Stimulated activated CD8-positive, alpha-beta memory T cell treated with anti-CD3 and anti-CD28 coated beads, Interleukin-15, amount 100 ng/mL, for 24 hours (primary cell): Measurements from ENCODE around the gene ZNF718.
"Not testable (repeated sequence)": the region's sequence is repeated elsewhere in the genome, so short reads cannot be mapped to it uniquely, and the experiment has no call there.

Experiments
- DNase-seq: peaks from one replicate; pipeline ENCODE4 v3.0.0-alpha.2; 2020; ENCODE audit warnings: low read depth

The ZNF718 gene

DNA sequence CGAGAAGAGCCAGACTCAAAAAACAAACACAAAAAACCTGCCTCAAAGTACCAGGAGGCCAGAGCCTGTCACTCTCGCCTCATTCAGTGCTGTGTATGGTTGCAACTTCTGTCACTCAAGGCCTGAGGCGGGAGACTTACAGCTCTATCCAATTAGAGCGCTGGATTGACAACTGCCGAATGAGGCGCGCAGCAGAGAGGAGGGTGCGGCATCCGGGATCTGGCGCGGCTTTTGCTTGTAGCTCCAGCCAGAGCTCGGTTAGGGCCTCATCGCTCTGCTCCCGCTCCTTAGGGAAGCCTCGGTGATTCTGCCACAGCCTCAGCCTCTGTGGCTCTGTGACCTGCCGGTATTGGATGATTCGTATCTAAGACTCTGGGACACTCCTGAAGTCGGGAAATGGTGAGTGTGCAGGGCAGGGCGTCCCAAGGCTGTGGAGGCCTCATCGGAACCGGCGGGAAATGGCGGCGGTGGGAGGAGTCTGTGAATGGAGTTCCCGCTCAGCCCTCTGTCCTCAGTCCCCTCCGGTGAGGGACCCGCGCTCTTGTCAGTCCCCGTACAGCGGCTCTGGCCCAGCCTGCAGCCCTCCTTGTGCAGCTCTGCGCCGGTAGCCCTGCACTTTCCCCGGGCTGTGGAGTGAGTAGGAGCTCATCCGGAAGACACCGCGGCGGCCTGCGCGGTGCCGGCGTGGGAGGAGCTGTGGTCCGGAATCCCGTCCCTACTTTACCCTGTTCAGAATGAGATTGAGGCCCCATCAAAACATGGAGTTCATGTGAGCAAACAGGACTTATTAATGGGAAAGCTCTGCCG, at the start of gene ZNF718:
Gene ZNF718 (plus strand): TSS at position 227 of the 807 bp plus-strand sequence. CDS start 170 bp downstream, at position 397.
- DNase-seq: peak; percentile 58

DNA sequence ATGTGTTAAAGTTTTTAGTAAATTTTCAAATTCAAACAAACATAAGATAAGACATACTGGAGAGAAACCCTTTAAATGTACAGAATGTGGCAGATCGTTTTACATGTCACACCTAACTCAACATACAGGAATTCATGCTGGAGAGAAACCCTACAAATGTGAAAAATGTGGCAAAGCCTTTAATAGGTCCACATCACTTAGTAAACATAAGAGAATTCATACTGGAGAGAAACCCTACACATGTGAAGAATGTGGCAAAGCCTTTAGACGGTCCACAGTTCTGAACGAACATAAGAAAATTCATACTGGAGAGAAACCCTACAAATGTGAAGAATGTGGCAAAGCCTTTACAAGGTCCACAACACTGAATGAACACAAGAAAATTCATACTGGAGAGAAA, 38.4 kb upstream of the ZNF718 start:
- no peak for DNase-seq

DNA sequence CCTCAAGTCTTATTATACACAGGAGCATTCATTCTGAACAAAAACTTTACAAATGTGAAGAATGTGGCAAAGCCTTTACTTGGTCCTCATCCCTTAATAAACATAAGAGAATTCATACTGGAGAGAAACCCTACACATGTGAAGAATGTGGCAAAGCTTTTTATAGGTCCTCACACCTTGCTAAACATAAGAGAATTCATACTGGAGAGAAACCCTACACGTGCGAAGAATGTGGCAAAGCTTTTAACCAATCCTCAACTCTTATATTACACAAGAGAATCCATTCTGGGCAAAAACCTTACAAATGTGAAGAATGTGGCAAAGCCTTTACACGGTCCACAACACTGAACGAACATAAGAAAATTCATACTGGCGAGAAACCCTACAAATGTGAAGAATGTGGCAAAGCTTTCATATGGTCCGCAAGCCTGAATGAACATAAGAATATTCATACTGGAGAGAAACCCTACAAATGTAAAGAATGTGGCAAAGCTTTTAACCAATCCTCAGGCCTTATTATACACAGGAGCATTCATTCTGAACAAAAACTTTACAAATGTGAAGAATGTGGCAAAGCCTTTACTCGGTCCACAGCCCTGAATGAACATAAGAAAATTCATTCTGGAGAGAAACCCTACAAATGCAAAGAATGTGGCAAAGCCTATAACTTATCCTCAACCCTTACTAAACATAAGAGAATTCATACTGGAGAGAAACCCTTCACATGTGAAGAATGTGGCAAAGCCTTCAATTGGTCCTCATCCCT, 37.6 kb upstream of the ZNF718 start:
- not testable (repeated sequence) for DNase-seq

DNA sequence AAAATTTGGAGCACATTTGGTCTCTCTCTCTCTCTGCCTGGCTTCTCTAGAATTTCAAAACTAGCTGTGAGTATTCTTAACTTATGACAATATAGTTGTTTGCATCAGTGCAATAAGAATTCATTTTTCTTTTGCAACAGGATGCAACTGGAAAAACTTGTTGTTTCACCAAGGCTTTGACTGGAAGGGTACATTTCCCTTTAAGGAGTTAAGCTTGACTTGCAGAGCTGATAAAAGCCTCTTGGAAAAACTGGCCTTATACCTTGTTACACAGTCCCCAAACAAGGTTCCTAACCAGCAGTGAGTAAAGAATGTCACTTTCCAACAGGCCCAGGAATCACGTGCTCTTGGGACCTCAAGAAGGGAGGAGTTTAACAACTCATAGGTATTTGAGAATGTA, 25.9 kb upstream of the ZNF718 start:
- DNase-seq: no peak

DNA sequence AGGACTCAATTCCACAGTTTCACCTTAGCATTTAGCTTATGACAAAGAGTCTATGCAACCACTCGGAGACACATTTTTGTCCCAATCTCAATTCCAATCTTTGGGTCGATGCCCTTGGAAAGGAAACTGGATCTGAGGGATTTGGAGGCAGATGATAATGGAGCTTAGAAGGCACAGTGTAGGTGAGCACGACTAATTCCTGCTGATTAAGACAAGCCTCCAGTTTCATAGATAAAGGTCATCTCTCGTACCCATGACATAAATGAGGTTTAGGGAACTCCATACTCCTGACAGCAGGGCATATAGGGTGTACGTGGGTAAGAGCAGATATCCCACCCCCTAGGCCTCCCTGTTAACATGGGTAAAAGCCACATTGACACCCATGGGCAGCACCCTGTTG, 24.4 kb upstream of the ZNF718 start:
- DNase-seq: no peak

DNA sequence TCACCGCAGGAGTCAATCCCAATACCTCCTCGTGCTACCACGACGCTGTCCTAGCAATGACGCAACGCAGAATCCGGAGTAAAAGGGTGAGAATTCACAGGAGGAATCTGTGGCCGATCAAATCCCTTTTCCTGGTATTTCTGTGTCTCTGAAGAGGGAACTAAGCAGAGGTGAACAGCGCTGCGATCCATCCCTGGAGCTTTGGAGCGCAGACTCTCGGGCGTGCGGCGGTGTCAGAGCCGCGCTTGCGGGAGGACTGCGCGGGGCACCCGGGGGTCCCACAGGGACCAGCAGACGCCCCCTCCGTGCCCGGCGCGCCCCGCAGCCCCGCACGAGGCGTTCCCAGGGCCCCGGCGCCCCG, 17.2 kb upstream of the ZNF718 start:
- DNase-seq: no peak

DNA sequence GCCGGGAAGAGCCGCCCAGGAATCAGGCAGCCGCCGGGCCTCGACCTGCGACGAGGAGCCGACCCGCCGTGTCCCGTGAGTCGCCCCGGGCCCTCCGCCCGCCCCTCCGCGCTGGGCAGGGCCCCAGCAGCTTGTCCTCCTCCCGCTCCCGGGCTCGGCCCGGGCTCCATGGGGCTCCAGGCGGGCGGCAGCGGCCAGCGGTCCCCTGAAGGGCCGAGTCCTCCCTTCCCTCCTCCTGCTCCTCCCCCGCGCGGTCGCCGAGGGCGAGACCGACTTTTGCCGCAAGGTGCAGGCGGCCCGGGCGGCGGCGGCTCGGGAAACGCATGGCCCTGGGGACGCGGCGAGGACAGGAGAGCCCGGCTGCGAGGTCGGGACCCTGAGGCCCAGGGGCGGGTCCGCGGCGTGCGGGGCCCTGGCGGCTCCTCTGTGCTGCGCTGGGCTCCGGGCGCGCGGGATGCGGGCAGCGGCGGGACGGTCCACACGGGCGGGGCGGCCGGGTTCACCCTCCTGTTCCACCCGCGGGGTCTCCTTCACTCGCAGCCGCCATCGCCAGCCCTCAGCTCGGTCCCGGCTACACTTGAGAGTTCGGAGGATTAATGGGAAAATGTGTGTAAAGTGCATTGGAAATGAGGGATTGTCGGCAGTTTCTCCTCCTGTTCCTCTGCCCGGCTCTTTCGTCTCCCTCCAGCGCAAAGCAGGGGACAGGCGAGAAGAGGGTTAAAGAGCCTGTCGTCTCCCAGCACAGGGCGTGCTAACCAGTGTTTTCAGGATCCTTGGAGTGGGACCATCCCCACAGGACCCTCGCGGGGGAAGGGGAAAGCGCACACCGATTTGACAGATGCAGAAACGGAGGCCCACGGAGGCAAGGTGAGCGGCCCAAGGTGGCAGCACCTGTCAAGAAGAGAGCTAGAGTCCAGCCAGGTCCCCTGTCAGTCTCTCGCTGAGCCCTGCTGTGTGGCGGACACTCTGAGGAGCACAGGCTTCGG, 16.6 kb upstream of the ZNF718 start:
- DNase-seq: no peak

DNA sequence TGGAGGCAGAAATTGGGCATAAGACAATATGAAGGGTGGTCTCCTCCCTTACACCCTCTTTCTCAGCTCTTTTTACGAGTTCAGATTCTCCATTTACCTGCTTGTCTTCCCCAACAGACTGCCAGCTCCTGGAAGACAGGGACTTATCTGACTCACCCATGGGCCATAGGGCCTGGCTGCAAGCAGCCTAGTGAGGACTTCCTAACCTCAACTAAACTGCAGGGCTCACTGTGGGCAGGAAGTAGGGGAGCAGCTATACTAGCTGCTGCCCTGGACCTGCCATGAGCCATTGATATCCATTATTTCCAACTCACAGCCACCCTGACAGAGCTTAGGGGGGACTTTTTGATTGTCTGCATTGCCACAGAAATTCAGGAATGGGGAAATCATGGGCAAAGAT, 11.5 kb upstream of the ZNF718 start:
- DNase-seq: no peak

DNA sequence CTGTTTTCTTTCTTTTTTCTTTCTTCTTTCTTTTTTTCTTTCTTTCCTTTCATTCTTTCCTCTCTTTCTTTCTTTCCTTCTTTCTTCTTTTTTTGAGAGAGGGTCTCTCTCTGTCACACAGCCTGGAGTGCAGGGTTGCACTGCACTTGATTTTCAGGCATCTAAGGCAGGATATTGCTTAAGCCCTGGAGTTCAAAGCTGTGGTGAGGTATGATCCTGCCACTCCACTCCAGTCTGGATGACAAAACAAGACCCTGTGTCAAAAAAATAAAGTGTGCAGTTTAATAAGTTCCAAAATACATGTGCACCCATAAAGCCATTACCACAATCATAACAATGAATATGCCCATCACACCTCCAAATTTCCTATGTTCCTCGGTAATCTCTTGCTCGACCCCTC, 10.6 kb upstream of the ZNF718 start:
- DNase-seq: no peak

DNA sequence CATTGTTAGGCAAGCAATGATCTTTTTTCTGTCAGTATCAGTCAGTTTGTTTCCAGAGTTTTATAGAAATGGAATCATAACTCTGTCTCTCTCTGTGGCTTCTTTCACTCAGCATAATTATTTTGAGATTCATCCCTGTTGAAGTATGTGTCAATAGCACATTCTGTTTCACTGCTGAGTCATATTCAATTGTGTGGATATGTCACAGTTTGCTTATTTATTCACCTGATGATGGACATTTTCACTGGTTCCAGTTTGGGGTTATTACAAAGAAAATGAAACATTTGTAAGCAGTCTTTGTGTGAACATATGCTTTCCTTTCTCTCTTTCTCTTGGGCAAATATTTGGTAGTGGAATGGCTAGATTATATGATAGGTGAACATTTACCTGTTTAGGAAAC, 10.2 kb upstream of the ZNF718 start:
- DNase-seq: no peak

DNA sequence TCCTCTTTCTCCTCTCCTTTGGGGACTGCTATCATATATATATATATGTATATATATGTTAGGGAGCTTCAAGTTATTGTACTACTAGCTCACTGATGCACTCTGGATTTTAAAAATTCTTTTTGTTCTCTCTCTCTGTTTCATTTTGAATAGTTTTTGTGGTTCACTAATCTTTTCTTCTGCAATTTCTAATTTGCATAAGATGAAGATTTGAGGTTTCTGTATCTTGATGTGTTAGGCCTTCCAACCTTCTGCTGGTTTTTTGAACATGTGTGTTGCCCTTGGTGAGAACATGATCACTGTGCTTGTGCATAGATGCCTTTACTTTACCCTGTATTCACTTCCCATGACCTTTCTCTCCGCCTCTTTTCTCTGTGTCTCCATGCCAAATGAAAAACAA, 7.8 kb upstream of the ZNF718 start:
- no peak for DNase-seq

DNA sequence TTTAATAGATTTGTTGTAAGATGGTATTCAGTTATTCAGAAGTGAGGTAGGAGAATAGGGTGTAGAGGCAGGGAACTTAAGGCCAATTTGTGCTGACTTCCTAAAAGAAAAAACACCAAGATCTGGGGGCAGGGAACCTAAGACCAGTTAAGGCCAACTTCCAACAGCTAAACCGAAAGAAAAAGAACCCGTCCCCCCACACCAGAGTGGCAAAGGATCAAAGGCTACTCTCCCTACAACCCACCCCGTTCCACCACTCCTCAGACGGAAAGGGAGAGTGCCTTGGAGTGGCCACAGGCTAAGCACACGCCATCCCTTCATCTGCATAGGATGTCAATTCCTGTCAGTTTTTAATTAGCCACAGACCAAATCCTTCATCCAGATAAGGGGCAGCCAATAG, 3.7 kb upstream of the ZNF718 start:
- DNase-seq: no peak

DNA sequence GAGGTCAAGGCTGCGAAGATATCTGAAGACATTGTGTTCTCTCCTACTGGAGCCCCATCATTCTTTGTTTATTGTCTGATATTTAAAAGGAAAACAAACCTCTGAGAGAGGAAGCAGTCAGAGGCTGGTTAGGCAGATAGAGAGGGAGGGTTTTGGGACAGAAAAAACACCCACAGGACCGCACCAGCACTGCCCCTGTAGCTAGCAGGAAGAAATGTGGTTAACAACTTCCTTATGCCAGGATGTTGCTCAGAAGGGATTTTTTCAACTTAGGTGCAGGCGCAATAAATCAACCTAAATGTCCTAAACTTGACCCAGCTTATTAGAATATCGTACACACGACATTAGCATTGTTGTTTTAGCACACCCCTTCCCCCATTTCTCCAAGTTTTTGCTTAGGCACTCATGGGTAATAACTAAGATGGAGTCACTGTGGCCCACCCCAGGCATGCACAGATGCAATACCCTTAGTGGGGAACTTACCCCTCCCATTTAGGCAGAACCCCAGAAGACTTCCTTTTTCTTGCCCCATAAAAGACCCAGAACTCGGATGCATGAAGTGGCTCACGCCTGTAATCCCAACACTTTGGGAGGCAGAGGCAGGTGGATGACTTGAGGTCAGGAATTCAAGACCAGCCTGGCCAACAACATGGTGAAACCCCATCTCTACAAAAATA, 2.8 kb upstream of the ZNF718 start:
- no peak for DNase-seq

DNA sequence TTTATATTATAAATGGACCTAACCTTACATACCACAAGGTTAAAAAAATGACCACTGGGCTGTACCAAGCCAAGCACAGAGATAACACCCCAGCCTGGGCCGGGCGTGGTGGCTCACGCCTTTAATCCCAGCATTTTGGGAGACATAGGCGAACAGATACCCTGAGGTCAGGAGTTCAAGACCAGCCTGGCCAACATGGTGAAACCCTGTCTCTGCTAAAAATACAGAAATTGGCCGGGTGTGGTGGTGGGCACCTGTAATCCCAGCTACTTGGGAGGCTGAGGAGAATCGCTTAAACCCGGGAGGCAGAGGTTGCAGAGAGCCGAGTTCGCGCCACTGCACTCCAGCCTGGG, 403 bp upstream of the ZNF718 start:
- DNase-seq: not testable (repeated sequence)

DNA sequence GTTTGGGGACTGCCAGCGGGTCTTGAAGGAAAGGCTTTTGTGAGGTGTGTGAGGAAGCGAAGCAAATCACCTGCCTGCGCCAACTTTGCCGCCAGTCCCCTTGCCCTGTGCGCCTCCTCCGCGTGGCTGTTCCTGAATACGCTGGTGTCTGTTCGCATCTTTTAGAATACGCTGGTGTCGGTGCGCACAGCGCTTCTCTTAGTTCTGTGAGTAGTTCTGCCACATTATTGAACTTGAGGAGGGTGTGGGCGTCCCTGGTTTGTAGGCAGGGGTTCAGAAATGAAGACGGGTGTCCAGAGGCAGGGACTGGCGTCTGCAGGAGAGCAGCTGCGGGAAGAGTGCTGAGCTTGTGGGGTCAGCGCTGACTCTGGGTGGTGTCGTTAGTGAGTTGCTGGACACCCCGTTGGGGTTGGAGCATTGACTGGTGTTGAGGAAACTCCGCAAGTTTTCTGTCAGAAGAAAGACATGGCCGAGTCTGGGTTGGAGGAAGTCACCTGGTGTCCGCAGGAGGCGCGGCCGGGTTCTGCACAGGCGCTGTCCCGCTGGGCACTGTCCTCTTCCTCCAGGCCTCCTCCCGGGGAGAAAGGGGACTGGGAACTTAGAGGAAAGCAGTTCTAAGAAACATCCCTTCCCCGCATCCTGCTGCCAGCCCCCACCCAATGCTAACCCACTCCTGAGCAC, 930 bp downstream of the ZNF718 start:
- DNase-seq: no peak

DNA sequence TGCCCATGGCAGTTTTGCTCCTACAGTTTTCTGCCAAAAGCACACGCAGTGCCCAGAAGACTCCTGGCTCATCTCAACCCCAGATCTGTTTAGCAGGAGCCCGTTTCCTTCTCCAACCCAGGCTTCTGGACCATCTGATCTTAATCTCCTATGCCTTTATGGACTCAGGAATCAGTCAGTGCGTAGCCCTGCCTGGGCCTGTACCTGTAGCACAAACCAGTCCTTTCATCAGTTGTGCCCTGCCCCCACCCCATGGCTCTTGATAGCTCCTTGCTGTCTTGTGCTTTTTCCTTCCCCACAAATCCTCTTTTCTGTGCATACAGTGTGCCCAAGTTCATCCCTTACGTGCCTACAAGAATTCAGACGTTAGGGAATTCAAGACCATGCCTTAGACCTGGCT, 1.5 kb downstream of the ZNF718 start:
- DNase-seq: no peak

DNA sequence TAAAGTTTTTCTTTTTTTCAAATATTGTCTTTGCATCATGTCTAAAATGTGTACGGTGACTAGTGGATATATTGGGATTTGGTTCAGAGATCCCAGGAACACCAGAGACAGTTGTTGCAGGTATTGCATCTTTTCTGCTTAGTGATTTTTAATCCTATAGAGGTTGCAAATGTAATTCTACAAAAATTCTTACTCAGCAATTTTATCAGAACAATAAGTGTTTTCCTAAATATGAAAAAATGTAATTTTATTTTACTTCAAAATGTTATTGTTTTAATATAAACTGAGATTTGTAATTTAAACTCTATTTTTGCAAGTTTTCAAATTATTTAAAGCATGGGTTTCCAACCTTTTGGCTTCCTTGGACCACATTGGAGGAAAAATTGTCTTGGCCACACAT, 8.2 kb downstream of the ZNF718 start:
- no peak for DNase-seq

DNA sequence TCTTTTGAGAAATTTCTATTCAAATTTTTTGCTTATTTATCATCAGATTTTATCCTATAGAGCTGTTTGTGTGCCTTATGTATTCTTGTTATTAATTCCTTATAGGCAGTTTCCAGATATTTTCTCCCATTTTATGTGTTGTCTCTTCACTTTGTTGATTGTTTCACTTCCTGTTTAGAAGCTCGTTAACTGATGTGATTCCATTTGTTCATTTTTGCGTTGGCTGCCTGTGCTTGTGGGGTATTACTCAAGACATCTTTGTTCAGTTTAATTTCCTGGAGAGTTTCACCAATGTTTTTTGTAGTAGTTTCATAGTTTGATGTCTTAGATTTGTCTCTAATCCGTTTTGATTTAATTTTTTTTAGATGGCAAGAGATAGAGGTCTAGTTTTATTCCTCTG, 14.6 kb downstream of the ZNF718 start:
- DNase-seq: no peak

DNA sequence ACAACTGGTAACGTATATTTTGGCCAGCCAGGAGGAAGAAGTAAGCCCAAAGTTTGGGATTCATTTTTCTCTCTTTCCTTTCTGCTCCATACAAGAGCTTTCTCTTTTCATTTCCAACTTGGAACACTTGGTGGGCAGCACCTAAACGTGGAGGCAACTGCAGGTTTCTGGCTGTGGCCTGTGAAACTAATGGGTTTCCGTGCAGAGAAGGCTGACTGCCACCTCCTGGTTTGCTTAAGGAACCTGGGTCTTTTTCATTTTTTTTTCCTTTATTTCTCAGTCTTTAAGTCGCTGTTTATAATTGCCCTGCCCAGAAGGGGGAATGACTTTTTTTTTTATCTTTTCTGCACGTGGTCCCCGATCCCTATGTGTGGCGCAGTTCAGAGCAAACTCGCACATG, 15.4 kb downstream of the ZNF718 start:
- no peak for DNase-seq

DNA sequence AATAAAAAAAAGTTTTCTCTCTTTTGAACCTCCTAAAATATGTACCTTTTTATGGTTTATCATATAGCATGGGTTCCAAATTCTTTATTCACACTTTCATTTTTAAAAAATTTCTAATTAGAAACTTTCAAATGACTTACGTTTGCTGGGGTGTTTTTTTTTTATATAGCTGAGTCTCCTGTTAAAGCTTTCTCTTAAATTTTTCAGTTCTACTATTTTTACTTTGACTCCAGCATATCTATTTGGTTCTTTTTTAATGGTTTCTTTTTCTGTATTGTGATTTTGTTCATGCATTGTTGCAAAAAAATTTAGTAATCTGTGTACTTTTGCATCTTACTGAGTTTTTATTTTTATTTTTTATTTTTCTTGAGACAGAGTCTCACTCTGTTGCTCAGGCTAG, 22.3 kb downstream of the ZNF718 start:
- no peak for DNase-seq

DNA sequence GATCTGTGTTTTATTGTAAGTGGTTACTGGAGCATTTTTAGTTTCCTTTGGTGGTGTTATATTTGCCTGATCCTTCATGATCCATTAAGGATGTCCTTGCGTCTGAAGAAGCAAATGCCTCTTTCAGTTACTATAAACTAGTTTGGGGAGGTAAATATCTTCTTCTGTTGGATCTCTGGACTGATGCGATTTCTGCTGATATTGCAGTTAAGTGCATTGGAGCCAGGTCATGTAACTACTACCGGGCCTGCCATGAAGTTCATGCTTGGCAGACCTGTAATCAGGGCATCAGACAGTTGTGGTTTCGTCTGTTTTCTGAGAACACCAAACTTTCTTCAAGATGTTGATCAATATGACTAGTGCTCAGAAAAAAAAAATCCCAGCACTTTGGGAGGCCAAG, 22.9 kb downstream of the ZNF718 start:
- no peak for DNase-seq
